Dendritic cell treated with granulocyte-macrophage colony-stimulating factor and Interleukin-4, amounts not matched to agents 40 ng/mL and 50 ng/mL, for 4 days (primary cell): ENCODE data around the gene TBX2.

Source experiments
- H3K27ac Mint-ChIP-seq: one replicate; pipeline ENCODE4 v1.8.0; 2022; ENCODE audit warnings: mild to moderate bottlenecking, mixed read lengths
- H3K27me3 Mint-ChIP-seq: one replicate; pipeline ENCODE4 v1.8.0; 2022; ENCODE audit warnings: mild to moderate bottlenecking, mixed read lengths
- H3K36me3 Mint-ChIP-seq: one replicate; pipeline ENCODE4 v1.8.0; 2022; ENCODE audit warnings: low read depth, mixed read lengths
- H3K4me1 Mint-ChIP-seq: one replicate; pipeline ENCODE4 v1.8.0; 2022; ENCODE audit warnings: low read depth, mixed read lengths
- H3K4me3 Mint-ChIP-seq: one replicate; pipeline ENCODE4 v1.8.0; 2022; ENCODE audit warnings: mild to moderate bottlenecking, moderate library complexity, mixed read lengths
- H3K9me3 Mint-ChIP-seq: one replicate; pipeline ENCODE4 v1.8.0; 2022; ENCODE audit warnings: mixed read lengths
- intact Hi-C: fragments of 100-400 bp; cut with micrococcal nuclease; formaldehyde crosslinking; loops from one replicate; pipeline ENCODE4 v1.15.0; 2022

TBX2 gene

GRCh38 chr17:61398721-61399130, 917 bp upstream of the TBX2 start:
- Mint-ChIP-seq H3K9me3 (no peaks in the 10 kb centered on the region), H3K4me1 (peaks cover 41% of the 10 kb centered on the region), H3K4me3 (peak overlapping the region; percentile 14), H3K27ac (no peak overlapping the region), H3K27me3 (peaks cover 83% of the 10 kb centered on the region), H3K36me3 (no peaks in the 10 kb centered on the region)
- intact Hi-C loops: no loop called here

DNA sequence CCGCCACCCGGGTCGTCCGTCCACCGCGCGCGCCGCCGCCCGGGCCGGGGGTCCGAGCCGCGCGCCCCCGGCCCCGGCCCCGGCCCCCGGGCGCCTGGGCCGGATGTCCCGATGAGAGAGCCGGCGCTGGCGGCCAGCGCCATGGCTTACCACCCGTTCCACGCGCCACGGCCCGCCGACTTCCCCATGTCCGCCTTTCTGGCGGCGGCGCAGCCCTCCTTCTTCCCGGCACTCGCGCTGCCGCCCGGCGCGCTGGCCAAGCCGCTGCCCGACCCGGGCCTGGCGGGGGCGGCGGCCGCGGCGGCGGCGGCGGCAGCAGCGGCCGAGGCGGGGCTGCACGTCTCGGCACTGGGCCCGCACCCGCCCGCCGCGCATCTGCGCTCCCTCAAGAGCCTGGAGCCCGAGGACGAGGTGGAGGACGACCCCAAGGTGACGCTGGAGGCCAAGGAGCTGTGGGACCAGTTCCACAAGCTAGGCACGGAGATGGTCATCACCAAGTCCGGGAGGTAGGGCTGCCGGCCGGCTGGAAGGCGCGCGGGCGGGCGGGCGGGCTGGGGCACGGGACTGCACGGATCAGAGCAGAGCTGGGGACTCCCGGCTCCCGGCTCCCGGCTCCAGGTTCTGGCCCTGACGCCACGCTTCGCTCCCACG, 548 bp downstream of the TBX2 start:
- no peak overlapping the region for H3K27ac Mint-ChIP-seq
- intact Hi-C loops: no loop called here
- peak overlapping the region; percentile 51 for H3K4me3 Mint-ChIP-seq
- no peaks in the 10 kb centered on the region for H3K9me3 Mint-ChIP-seq
- no peaks in the 10 kb centered on the region for H3K36me3 Mint-ChIP-seq
- peaks cover 83% of the 10 kb centered on the region for H3K27me3 Mint-ChIP-seq
- peaks cover 53% of the 10 kb centered on the region for H3K4me1 Mint-ChIP-seq

- Mint-ChIP-seq H3K4me3 (peak overlapping the region; percentile 51), H3K4me1 (peaks cover 52% of the 10 kb centered on the region), H3K9me3 (no peaks in the 10 kb centered on the region), H3K27me3 (peaks cover 82% of the 10 kb centered on the region), H3K27ac (no peak overlapping the region), H3K36me3 (no peaks in the 10 kb centered on the region)
- intact Hi-C loops: no loop called here
Observed at GRCh38 chr17:61400717-61401388, 1.2 kb downstream of the TBX2 start.

DNA sequence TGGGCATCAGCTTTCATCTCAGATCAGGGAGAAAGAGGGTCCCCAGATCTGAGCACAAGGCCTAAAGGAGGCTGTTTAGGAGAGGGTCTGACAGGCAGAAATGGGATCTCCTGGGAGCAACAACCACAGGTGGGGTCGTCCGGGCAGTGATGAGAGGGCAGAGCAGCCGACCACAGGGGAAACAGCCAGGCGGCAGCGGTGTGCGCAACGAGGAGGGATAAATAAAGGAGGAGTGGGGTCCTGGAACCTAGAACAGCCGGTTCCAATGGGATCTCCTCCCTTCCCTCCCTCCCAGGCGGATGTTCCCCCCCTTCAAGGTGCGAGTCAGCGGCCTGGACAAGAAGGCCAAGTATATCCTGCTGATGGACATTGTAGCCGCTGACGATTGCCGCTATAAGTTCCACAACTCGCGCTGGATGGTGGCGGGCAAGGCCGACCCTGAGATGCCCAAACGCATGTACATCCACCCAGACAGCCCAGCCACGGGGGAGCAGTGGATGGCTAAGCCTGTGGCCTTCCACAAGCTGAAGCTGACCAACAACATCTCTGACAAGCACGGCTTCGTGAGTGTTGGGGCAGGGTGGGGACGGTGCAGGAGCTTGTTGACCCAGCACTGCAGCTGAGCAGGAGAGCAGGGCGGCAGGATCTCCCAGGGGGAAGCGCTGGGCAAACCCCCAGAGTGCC, 1.9 kb downstream of the TBX2 start:
- Mint-ChIP-seq H3K36me3 (no peaks in the 10 kb centered on the region), H3K27me3 (peaks cover 84% of the 10 kb centered on the region), H3K9me3 (no peaks in the 10 kb centered on the region), H3K27ac (no peak overlapping the region), H3K4me3 (no peak overlapping the region), H3K4me1 (peaks cover 50% of the 10 kb centered on the region)
- intact Hi-C loops: no loop called here

GRCh38 chr17:61402073-61402541, 2.5 kb downstream of the TBX2 start:
- intact Hi-C loops: no loop called here
- H3K27ac Mint-ChIP-seq: no peak overlapping the region
- H3K9me3 Mint-ChIP-seq: no peaks in the 10 kb centered on the region
- no peaks in the 10 kb centered on the region for H3K36me3 Mint-ChIP-seq
- H3K4me1 Mint-ChIP-seq: peaks cover 50% of the 10 kb centered on the region
- peaks cover 87% of the 10 kb centered on the region for H3K27me3 Mint-ChIP-seq
- H3K4me3 Mint-ChIP-seq: no peak overlapping the region

DNA sequence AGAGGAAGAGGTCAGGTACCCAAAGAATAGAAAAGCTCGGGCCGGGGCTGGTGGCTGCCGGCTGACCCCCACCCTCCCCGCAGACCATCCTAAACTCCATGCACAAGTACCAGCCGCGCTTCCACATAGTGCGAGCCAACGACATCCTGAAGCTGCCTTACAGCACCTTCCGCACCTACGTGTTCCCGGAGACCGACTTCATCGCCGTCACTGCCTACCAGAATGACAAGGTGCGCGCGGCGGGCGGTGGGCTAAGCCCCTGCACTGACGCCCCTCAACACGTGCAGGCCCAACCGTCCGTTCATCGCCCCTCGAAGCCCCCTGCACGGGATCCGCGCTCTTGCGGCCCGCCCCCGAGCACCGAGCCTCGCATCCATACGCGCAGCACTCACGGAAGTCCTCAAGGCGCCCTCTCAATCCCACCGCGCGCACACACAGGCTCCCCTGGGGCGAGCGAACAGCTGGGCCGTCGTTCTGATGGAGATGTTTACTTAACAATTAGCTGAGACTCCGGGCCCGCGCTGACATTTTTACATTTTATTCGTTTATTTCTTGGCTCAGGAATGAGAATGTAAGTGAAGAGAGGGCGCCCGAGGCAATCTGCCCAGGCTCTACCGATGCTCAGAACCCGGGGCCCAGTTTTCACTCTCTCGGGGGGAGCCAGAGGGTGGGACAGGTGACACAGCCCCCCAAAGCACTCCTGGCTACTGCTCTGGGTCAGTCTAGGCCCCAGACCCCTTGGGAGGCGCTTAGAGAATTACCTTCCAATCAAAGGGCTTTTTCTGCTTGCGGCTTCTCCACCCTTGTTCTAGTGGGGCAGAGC, 3.5 kb downstream of the TBX2 start:
- no peak overlapping the region for H3K27ac Mint-ChIP-seq
- H3K27me3 Mint-ChIP-seq: peaks cover 89% of the 10 kb centered on the region
- intact Hi-C loops: no loop called here
- H3K4me3 Mint-ChIP-seq: no peak overlapping the region
- peaks cover 49% of the 10 kb centered on the region for H3K4me1 Mint-ChIP-seq
- no peaks in the 10 kb centered on the region for H3K36me3 Mint-ChIP-seq
- no peaks in the 10 kb centered on the region for H3K9me3 Mint-ChIP-seq

GRCh38 chr17:61403801-61404662, 4.4 kb downstream of the TBX2 start:
- no peak overlapping the region for H3K4me3 Mint-ChIP-seq
- intact Hi-C loops: no loop called here
- H3K9me3 Mint-ChIP-seq: no peaks in the 10 kb centered on the region
- no peak overlapping the region for H3K27ac Mint-ChIP-seq
- H3K27me3 Mint-ChIP-seq: peaks cover 88% of the 10 kb centered on the region
- H3K36me3 Mint-ChIP-seq: no peaks in the 10 kb centered on the region
- peaks cover 51% of the 10 kb centered on the region for H3K4me1 Mint-ChIP-seq

- peaks cover 51% of the 10 kb centered on the region for H3K4me1 Mint-ChIP-seq
Observed at GRCh38 chr17:61404663-61404912, 4.9 kb downstream of the TBX2 start.

DNA sequence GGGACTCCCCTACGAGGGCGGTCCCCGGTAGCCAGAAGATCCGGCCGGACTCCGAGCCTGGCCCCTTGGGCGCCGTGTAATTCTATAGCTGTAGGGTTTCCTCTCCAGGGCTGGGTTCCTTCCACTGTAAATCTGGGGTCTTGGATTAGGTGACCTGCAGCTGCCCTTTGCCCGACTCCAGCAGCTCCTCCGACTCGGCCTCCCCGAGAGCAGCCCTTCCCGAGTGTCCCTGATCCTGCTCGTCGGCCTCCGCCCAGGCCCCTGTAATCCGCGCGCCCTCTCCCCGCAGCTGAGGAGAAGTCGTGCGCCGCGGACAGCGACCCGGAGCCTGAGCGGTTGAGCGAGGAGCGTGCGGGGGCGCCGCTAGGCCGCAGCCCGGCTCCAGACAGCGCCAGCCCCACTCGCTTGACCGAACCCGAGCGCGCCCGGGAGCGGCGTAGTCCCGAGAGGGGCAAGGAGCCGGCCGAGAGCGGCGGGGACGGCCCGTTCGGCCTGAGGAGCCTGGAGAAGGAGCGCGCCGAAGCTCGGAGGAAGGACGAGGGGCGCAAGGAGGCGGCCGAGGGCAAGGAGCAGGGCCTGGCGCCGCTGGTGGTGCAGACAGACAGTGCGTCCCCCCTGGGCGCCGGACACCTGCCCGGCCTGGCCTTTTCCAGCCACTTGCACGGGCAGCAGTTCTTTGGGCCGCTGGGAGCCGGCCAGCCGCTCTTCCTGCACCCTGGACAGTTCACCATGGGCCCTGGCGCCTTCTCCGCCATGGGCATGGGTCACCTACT, 5.5 kb downstream of the TBX2 start:
- H3K4me1 Mint-ChIP-seq: peaks cover 55% of the 10 kb centered on the region
- H3K4me3 Mint-ChIP-seq: no peak overlapping the region
- no peak overlapping the region for H3K27ac Mint-ChIP-seq
- intact Hi-C loops: no loop called here
- peaks cover 90% of the 10 kb centered on the region for H3K27me3 Mint-ChIP-seq
- no peaks in the 10 kb centered on the region for H3K36me3 Mint-ChIP-seq
- no peaks in the 10 kb centered on the region for H3K9me3 Mint-ChIP-seq

More at GRCh38 chr17:61404663-61404912, 4.9 kb downstream of the TBX2 start:
- intact Hi-C loops: no loop called here
- no peaks in the 10 kb centered on the region for H3K9me3 Mint-ChIP-seq
- no peak overlapping the region for H3K4me3 Mint-ChIP-seq
- H3K27ac Mint-ChIP-seq: no peak overlapping the region
- H3K27me3 Mint-ChIP-seq: peaks cover 87% of the 10 kb centered on the region
- no peaks in the 10 kb centered on the region for H3K36me3 Mint-ChIP-seq

GRCh38 chr17:61405686-61406536, 6.3 kb downstream of the TBX2 start:
- intact Hi-C loops: no loop called here
- H3K4me1 Mint-ChIP-seq: peaks cover 58% of the 10 kb centered on the region
- H3K4me3 Mint-ChIP-seq: no peak overlapping the region

GRCh38 chr17:61406537-61406845, 6.8 kb downstream of the TBX2 start:
- no peaks in the 10 kb centered on the region for H3K9me3 Mint-ChIP-seq
- H3K36me3 Mint-ChIP-seq: no peaks in the 10 kb centered on the region
- peaks cover 92% of the 10 kb centered on the region for H3K27me3 Mint-ChIP-seq
- intact Hi-C loops: no loop called here
- no peak overlapping the region for H3K4me3 Mint-ChIP-seq
- peaks cover 56% of the 10 kb centered on the region for H3K4me1 Mint-ChIP-seq
- no peak overlapping the region for H3K27ac Mint-ChIP-seq

More at GRCh38 chr17:61405686-61406536, 6.3 kb downstream of the TBX2 start:
- Mint-ChIP-seq H3K9me3 (no peaks in the 10 kb centered on the region), H3K36me3 (no peaks in the 10 kb centered on the region), H3K27me3 (peaks cover 93% of the 10 kb centered on the region), H3K27ac (no peak overlapping the region)
